Coronary artery (tissue), 2 donors: ENCODE data around the gene TAL1.
A peak's percentile ranks its signal among the peaks of the same experiment; 100 is the strongest.

Experiments
- DNase-seq: peaks from one replicate; pipeline ENCODE4 v3.0.0-alpha.2; 2017; ENCODE audit warnings: low spot score
- H3K27ac ChIP-seq, 2 donors: fragments of 200-600 bp; sonication (generic); one replicate each; pipeline ENCODE4 v1.5.1; 2016 to 2019
- H3K4me3 ChIP-seq: fragments of 200-600 bp; sonication (generic); 2 replicates; pipeline ENCODE4 v1.5.1; 2016; ENCODE audit warnings: mild to moderate bottlenecking, moderate library complexity
- TF ChIP-seq, protein P1 (sequence below): fragments of 200-600 bp; sonication (generic); IDR thresholded peaks from one replicate; pipeline ENCODE4 v1.5.1; 2019; ENCODE audit warnings: antibody characterized with exemption

Gene TAL1

GRCh38 chr1:47235806-47236205 lies 3.8 kb upstream of the TAL1 start:
- no peak overlapping the region for H3K4me3 ChIP-seq
- no peak overlapping the region for H3K27ac ChIP-seq
- TF ChIP-seq, protein P1, sequence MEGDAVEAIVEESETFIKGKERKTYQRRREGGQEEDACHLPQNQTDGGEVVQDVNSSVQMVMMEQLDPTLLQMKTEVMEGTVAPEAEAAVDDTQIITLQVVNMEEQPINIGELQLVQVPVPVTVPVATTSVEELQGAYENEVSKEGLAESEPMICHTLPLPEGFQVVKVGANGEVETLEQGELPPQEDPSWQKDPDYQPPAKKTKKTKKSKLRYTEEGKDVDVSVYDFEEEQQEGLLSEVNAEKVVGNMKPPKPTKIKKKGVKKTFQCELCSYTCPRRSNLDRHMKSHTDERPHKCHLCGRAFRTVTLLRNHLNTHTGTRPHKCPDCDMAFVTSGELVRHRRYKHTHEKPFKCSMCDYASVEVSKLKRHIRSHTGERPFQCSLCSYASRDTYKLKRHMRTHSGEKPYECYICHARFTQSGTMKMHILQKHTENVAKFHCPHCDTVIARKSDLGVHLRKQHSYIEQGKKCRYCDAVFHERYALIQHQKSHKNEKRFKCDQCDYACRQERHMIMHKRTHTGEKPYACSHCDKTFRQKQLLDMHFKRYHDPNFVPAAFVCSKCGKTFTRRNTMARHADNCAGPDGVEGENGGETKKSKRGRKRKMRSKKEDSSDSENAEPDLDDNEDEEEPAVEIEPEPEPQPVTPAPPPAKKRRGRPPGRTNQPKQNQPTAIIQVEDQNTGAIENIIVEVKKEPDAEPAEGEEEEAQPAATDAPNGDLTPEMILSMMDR = no peak
- DNase-seq = no peak

- H3K27ac ChIP-seq = no peak overlapping the region
- DNase-seq = no peak
- TF ChIP-seq, protein P1 = no peak
- H3K4me3 ChIP-seq = no peak overlapping the region
Measured at GRCh38 chr1:47235241-47235681, 3.2 kb upstream of the TAL1 start.

- H3K4me3 ChIP-seq = no peak overlapping the region
- DNase-seq = no peak
- H3K27ac ChIP-seq = no peak overlapping the region
- TF ChIP-seq, protein P1 = no peak
Measured at GRCh38 chr1:47233186-47233585, 1.2 kb upstream of the TAL1 start.

DNA sequence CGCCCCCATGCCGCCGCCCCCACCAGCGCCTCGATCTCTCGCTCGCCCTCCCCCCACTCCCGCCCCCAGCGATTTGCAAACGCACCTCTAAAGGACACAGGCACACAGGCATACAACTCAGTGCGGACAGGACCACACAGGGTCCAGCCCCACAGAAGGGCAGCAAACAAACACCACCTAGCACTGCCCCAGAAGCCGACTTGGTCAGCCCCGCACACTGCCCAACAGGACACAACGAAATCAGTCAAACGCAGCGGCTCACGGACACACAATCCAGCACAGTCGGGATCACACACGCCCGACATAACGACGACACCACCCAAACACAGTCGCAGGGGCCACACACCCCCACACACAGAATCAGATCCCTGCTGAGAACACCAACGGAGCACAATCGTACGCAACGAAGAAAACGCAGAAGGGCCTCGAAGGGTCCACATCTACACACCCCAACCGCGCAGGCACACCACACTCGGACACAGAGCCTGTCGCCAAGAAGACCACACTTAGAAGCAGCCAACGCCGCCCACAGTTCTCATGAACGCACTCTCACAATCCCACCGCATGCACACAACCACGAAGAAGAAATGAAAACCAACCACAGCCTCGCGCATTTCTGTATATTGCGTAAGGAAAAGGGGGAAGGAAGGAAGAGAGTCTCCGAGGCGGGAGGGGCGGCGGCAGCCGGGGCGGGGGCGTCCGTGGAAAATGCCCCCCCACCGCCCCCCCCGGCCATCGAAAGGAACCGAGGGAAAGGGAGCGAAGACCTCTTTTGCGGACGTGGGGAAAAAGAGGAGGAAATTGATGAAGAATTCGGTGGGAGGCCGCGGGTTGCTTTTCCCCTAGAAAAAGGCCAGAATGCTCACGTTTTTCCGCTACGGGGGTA lies 481 bp downstream of the TAL1 start:
- no peak for DNase-seq
- H3K4me3 ChIP-seq = peak overlapping the region; percentile 70
- H3K27ac ChIP-seq = peak overlapping the region in 1 of 2 donors; percentile 77
- TF ChIP-seq, protein P1 = no peak

GRCh38 chr1:47230692-47231300 lies 1.2 kb downstream of the TAL1 start:
- peak overlapping the region; percentile 70 for H3K4me3 ChIP-seq
- peak overlapping the region in 1 of 2 donors; percentile 77 for H3K27ac ChIP-seq
- no peak for DNase-seq
- TF ChIP-seq, protein P1 = no peak

DNA sequence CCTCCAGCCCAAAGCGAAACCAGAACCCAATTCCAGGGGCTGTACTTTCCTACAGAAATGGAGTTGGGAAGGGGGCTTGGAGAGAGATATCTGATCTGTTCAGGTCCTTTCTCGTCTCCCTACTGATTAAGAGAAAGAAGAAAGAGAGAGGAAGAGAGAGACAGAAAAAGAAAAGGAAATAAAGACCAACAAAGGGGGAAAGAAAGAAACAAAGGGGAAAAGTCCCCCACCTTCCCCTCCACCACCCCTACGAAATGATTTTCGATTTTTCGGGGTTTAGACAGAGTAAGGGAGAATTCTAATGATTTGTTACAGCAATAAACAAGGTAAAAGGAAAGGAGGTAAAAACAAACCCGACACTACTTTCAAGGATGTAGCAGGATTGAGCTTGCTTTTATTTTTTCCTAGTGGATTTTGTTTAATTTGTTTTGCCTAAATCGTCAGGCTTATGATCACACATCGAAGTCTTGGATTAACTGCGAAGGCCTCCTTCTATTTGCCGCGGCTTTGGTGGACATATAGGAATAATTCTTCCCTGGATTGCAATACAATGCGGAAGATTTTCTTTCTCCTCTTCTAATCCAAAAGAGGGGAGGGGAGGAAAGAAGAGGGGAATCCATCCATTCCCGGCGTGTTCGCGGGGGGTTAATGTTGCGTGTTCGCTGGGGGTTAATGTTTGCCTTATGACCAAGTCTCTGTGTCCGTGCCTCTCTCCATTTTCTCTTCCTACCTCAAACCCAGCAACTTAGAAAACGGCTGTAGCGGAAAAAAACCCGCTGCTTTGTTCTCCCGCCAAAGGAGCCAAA lies 1.9 kb downstream of the TAL1 start:
- peak overlapping the region; percentile 70 for H3K4me3 ChIP-seq
- DNase-seq = no peak
- peak overlapping the region in 1 of 2 donors; percentile 77 for H3K27ac ChIP-seq
- TF ChIP-seq, protein P1 = no peak
